ENCODE measurements around the gene RNH1. TPM values are rescaled to one million over a fixed set of nuclear protein-coding genes. Genes with fewer than 3 reads are reported as not detected.

Gene RNH1
- polyA plus RNA-seq, 1 of the 3 experiments (the other 2 are of a cell fraction), result 147 TPM

DNA sequence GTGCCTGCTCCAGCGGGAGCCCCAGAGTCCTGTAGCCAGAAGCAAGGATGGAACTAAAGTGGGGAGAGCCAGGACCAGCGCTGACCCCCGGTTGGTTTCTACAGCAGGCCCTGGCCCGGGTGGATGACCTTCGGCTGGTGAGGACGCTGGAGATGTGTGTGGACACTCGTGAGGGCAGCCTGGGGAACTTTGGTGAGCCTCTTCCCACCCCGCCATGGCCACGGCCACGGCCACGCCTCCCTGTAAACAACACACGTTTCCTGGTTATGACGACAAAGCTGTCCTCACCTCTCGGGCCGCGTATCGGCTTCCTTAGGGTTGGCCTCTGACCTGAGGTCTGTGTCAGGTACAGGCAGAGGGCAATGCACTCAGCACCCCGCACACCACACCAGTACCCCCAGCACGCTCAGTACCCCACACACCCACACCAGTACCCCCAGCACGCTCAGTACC is 34.4 kb upstream of the RNH1 start:
- Histone ChIP-seq H3K9me2 (no peaks in the 10 kb centered on the region), H3K9me3 (no peaks in the 10 kb centered on the region), H3K79me2 (ENCODE audit: insufficient read depth) (no peaks in the 10 kb centered on the region), H3K4me3 (ENCODE audit: low read depth in 2 of 2, low read length in 1 of 2) (no peak overlapping the region), H2AFZ (ENCODE audit: low read depth) (no peak overlapping the region), H3K36me3 (replicated peaks in 1 of 2; ENCODE audit: control insufficient read depth in 1 of 2, insufficient read depth in 2 of 2, low read length in 1 of 2) (no peaks in the 10 kb centered on the region), H3K4me2 (no peak overlapping the region), H3K27me3 (ENCODE audit: insufficient read depth) (no peaks in the 10 kb centered on the region), H3K9ac (no peak overlapping the region), H3K4me1 (ENCODE audit: control insufficient read depth in 1 of 2, insufficient read depth in 2 of 2, low read depth in 1 of 2, low read length in 1 of 2) (no peaks in the 10 kb centered on the region), H3F3A (replicated peaks; ENCODE audit: insufficient read depth) (no peaks in the 10 kb centered on the region), H4K20me1 (ENCODE audit: insufficient read depth) (no peaks in the 10 kb centered on the region), H3K27ac (ENCODE audit: low read depth in 2 of 2, low read length in 1 of 2) (no peak overlapping the region)
- no peak for TF ChIP-seq GABPA (IDR thresholded peaks at IDR 0.05; ENCODE audit: low read depth)
- no peak for TF ChIP-seq RFX5 (IDR thresholded peaks at IDR 0.05; ENCODE audit: low read length)
- no peak for TF ChIP-seq GATA2 (CRISPR knock-in tag; IDR thresholded peaks at IDR 0.05)
- no peak for TF ChIP-seq MEF2A (IDR thresholded peaks at IDR 0.05; ENCODE audit: borderline replicate concordance, low read depth)
- TF ChIP-seq YY1 (IDR thresholded peaks at IDR 0.05; ENCODE audit: low read depth), result no peak
- TF ChIP-seq FOXJ3 (CRISPR knock-in tag; IDR thresholded peaks at IDR 0.05), result no peak
- TF ChIP-seq, protein P1, sequence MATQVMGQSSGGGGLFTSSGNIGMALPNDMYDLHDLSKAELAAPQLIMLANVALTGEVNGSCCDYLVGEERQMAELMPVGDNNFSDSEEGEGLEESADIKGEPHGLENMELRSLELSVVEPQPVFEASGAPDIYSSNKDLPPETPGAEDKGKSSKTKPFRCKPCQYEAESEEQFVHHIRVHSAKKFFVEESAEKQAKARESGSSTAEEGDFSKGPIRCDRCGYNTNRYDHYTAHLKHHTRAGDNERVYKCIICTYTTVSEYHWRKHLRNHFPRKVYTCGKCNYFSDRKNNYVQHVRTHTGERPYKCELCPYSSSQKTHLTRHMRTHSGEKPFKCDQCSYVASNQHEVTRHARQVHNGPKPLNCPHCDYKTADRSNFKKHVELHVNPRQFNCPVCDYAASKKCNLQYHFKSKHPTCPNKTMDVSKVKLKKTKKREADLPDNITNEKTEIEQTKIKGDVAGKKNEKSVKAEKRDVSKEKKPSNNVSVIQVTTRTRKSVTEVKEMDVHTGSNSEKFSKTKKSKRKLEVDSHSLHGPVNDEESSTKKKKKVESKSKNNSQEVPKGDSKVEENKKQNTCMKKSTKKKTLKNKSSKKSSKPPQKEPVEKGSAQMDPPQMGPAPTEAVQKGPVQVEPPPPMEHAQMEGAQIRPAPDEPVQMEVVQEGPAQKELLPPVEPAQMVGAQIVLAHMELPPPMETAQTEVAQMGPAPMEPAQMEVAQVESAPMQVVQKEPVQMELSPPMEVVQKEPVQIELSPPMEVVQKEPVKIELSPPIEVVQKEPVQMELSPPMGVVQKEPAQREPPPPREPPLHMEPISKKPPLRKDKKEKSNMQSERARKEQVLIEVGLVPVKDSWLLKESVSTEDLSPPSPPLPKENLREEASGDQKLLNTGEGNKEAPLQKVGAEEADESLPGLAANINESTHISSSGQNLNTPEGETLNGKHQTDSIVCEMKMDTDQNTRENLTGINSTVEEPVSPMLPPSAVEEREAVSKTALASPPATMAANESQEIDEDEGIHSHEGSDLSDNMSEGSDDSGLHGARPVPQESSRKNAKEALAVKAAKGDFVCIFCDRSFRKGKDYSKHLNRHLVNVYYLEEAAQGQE (IDR thresholded peaks at IDR 0.05; ENCODE audit: low read depth, low read length), result no peak
- TF ChIP-seq TEAD4 (IDR thresholded peaks at IDR 0.05; ENCODE audit: borderline replicate concordance, insufficient read depth), result no peak
- TF ChIP-seq RCOR1 (IDR thresholded peaks at IDR 0.05; ENCODE audit: low read length), result no peak
- TF ChIP-seq RAD21 (IDR thresholded peaks at IDR 0.05; ENCODE audit: low read length), result no peak
- TF ChIP-seq ELF1 (IDR thresholded peaks at IDR 0.05), result no peak
- TF ChIP-seq USF1 (IDR thresholded peaks at IDR 0.05; ENCODE audit: borderline replicate concordance, low read depth), result no peak
- TF ChIP-seq CHD2 (IDR thresholded peaks at IDR 0.05; ENCODE audit: low read length, partially characterized antibody), result no peak
- no peak for TF ChIP-seq JUND (IDR thresholded peaks at IDR 0.05)
- ChIA-PET POLR2A (no interaction called here), CTCF (interaction anchor here (2.0 kb wide), 1 partner anchor 22 kb away, joined by 7 read pairs; no protein-coding TSS in a partner anchor)
- no peak for DNase-seq
- WGBS (ENCODE audit: low lambda C conversion rate), result 88% methylated on average over 14 of the region's 20 CpGs

Data from SK-N-SH (cell line).